Endothelial cell of umbilical vein (primary cell): ENCODE results near the gene FTHL17. TPM values are rescaled to one million over a fixed set of nuclear protein-coding genes. Genes with fewer than 3 reads are reported as not detected.
A peak's percentile ranks its signal among the peaks of the same experiment; 100 is the strongest.

Experiments used
- BruUV-seq: library from RNA; stranded (reverse); fragments of 400-500 nt; replicated peaks from 2 replicates; lab custom pipeline; 2021; lab: Mats Ljungman, UMichigan
- CTCF ChIA-PET: fragments of 300-600, 350-600 bp; sonication (Branson Sonifier 250); formaldehyde crosslinking; loops from one replicate; lab custom pipeline; 2021; ENCODE audit warnings: antibody characterized with exemption, inconsistent platforms; lab: Charles Lee
- POLR2A ChIA-PET: fragments of 300-600, 350-600 bp; sonication (Branson Sonifier 250); formaldehyde crosslinking; loops from one replicate; lab custom pipeline; 2021; ENCODE audit warnings: antibody characterized with exemption, inconsistent platforms; lab: Charles Lee
- DNase-seq: peaks from one replicate; pipeline ENCODE4 v3.0.0-alpha.2; 2011; ENCODE audit warnings: low read depth, low spot score
- FAIRE-seq: peaks from 2 replicates; lab custom pipeline; 2011; peaks lifted over from hg19 to GRCh38; lab: Jason Lieb, UNC
- H2AFZ ChIP-seq: 2 replicates; pipeline ENCODE4 v1.6.0; 2012; ENCODE audit warnings: low read depth, low read length, control low read depth, inconsistent platforms
- H3K27ac ChIP-seq: 2 replicates; pipeline ENCODE4 v1.5.1; 2011; ENCODE audit warnings: low read depth, mild to moderate bottlenecking, control low read depth, low read length, moderate library complexity; ENCODE audit not compliant: insufficient read depth
- H3K27me3 ChIP-seq, 2 experiments: 2 replicates each; pipeline versions ENCODE4 v1.6.0 to v1.6.1; 2011; ENCODE audit warnings: low read length in 2 of 2, mixed read lengths in 1 of 2; ENCODE audit not compliant: control insufficient read depth in 2 of 2, insufficient read depth in 2 of 2
- H3K36me3 ChIP-seq, 2 experiments: 2 replicates in 1 of 2; 3 replicates in 1 of 2; pipeline ENCODE4 v1.5.1; 2011; ENCODE audit warnings: low read length in 2 of 2, mild to moderate bottlenecking in 1 of 2, moderate library complexity in 1 of 2; ENCODE audit not compliant: control insufficient read depth in 2 of 2, insufficient read depth in 2 of 2; ENCODE audit errors: extremely low read depth in 1 of 2
- H3K4me1 ChIP-seq: 3 replicates; pipeline ENCODE4 v1.5.1; 2011; ENCODE audit warnings: mild to moderate bottlenecking, low read length; ENCODE audit not compliant: control insufficient read depth, insufficient read depth; ENCODE audit errors: extremely low read depth
- H3K4me2 ChIP-seq: 2 replicates; pipeline ENCODE4 v1.6.1; 2011; ENCODE audit warnings: low read length, control low read depth, mixed read lengths; ENCODE audit not compliant: insufficient read depth
- H3K4me3 ChIP-seq, 3 experiments: fragments of 200-600 bp in 1 of 3; sonication (generic), shearing (Covaris generic) in 1 of 3; replicated peaks in 1 of 3; 2 replicates each; pipeline ENCODE4 v1.5.1; 2011 to 2016; ENCODE audit warnings: control low read depth in 3 of 3, low read length in 3 of 3, mild to moderate bottlenecking in 2 of 3, inconsistent platforms in 1 of 3, low read depth in 1 of 3, moderate library complexity in 1 of 3; ENCODE audit not compliant: insufficient read depth in 1 of 3
- H3K79me2 ChIP-seq: 2 replicates; pipeline ENCODE4 v1.6.0; 2012; ENCODE audit warnings: low read length, inconsistent platforms; ENCODE audit not compliant: control insufficient read depth, insufficient read depth
- H3K9ac ChIP-seq: replicated peaks from 2 replicates; pipeline ENCODE3; 2011; ENCODE audit warnings: low read length, control low read depth; ENCODE audit not compliant: insufficient read depth; ENCODE audit errors: extremely low read depth
- H3K9me1 ChIP-seq: replicated peaks from 3 replicates; pipeline ENCODE4 v1.6.0; 2011; ENCODE audit warnings: mild to moderate bottlenecking, low read length; ENCODE audit not compliant: control insufficient read depth, insufficient read depth; ENCODE audit errors: extremely low read depth
- H3K9me3 ChIP-seq: replicated peaks from 2 replicates; pipeline ENCODE4 v1.5.1; 2012; ENCODE audit warnings: low read length, inconsistent platforms; ENCODE audit not compliant: control insufficient read depth, insufficient read depth
- H4K20me1 ChIP-seq: replicated peaks from 2 replicates; pipeline ENCODE3; 2011; ENCODE audit warnings: mild to moderate bottlenecking, low read length; ENCODE audit not compliant: control insufficient read depth, insufficient read depth; ENCODE audit errors: extremely low read depth
- EZH2 ChIP-seq: IDR thresholded peaks from 2 replicates; pipeline ENCODE4 v1.6.1; 2012; ENCODE audit warnings: borderline replicate concordance, low read depth, mild to moderate bottlenecking, moderate library complexity, low read length, inconsistent platforms; ENCODE audit not compliant: severe bottlenecking
- POLR2AphosphoS5 ChIP-seq: IDR thresholded peaks from 2 replicates; pipeline ENCODE4 v1.6.1; 2012; ENCODE audit warnings: low read depth, mild to moderate bottlenecking, control low read depth, low read length, moderate library complexity; ENCODE audit not compliant: insufficient read depth
- dilution Hi-C: fragments of 300-500 bp; cut with MboI; formaldehyde crosslinking; loops from one replicate; pipeline ENCODE4 v1.15.0; 2019; ENCODE audit warnings: low sequenced_read_pairs; ENCODE audit not compliant: extremely low pct_ligation_motif_present
- intact Hi-C: fragments of 100-400 bp; cut with micrococcal nuclease; formaldehyde crosslinking; loops from one replicate; pipeline ENCODE4 v1.10.0; 2022
- polyA plus RNA-seq, 4 experiments: library from polyadenylated mRNA; depleted of rRNA in 3 of 4; stranded (reverse) in 3 of 4; unstranded in 1 of 4; fragments of >200 nt; gene quantifications; 2 replicates each; pipeline versions ENCODE4 v1.2.1 to v1.2.3, GENCODE V29; 2011 to 2012; ENCODE audit warnings: missing spikeins in 1 of 4
- total RNA-seq: library from RNA; stranded (reverse); gene quantifications from 2 replicates; pipeline ENCODE4 v1.2.3, GENCODE V29; 2021
- TF ChIP-seq, protein P1 (sequence below), 2 donors: IDR thresholded peaks; 1 replicate in 1 of 2; 2 replicates in 1 of 2; pipeline ENCODE4 v1.5.1; 2011; ENCODE audit warnings: low read length in 2 of 2, mild to moderate bottlenecking in 2 of 2, moderate library complexity in 2 of 2, control low read depth in 1 of 2, inconsistent platforms in 1 of 2, low read depth in 1 of 2; ENCODE audit not compliant: insufficient read depth in 1 of 2; ENCODE audit errors: extremely low read depth in 1 of 2

Gene FTHL17
- total and polyA plus RNA-seq, 2 donors (not counting 3 experiments of a cell fraction or from before 2014, with no cell fraction given) = not detected

DNA sequence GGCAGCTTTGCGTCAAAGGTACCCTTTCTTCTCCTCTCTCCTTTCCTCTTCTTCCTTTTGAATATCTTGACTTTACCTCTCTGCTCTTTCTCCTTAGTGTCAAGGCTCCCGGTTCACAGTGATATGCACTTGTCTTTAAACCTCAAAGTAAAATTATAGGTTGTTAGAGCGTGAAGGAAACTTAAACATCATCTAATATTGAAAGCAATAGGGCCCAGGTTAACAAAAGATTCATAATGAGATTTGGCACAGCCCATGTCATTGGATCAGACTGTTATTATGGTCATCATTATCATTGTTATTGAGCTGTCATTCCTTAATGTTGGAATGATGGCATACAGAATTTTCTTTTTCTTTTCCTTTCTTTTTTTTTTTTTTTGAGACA, 32.5 kb downstream of the FTHL17 start:
- dilution Hi-C loops (no loop called here), intact Hi-C loops (loop anchor here (1.0 to 5.0 kb wide), 5 partner anchors 169 to 619 kb away; no protein-coding TSS in a partner anchor)
- H3K4me3 ChIP-seq = no peak overlapping the region
- BruUV-seq = no TSS peak
- H3K9ac ChIP-seq = no peak overlapping the region
- DNase-seq (no peak), FAIRE-seq (no peak)
- H3K4me2 ChIP-seq = no peak overlapping the region
- peaks cover 2% of the 10 kb centered on the region for H3K4me1 ChIP-seq
- CTCF ChIA-PET = interaction anchor here (0.6 to 6.3 kb wide), 17 partner anchors 8 to 620 kb away, joined by 3 to 92 read pairs (median 4); no protein-coding TSS in a partner anchor
- H3K79me2 ChIP-seq = no peaks in the 10 kb centered on the region
- H3K27me3 ChIP-seq = no peaks in the 10 kb centered on the region
- H3K9me3 ChIP-seq = no peaks in the 10 kb centered on the region
- no peak overlapping the region for H2AFZ ChIP-seq
- no peaks in the 10 kb centered on the region for H3K36me3 ChIP-seq
- no peak overlapping the region for H3K27ac ChIP-seq
- no peaks in the 10 kb centered on the region for H4K20me1 ChIP-seq
- TF ChIP-seq POLR2AphosphoS5 = no peak
- POLR2A ChIA-PET = no interaction called here
- H3K9me1 ChIP-seq = no peaks in the 10 kb centered on the region

DNA sequence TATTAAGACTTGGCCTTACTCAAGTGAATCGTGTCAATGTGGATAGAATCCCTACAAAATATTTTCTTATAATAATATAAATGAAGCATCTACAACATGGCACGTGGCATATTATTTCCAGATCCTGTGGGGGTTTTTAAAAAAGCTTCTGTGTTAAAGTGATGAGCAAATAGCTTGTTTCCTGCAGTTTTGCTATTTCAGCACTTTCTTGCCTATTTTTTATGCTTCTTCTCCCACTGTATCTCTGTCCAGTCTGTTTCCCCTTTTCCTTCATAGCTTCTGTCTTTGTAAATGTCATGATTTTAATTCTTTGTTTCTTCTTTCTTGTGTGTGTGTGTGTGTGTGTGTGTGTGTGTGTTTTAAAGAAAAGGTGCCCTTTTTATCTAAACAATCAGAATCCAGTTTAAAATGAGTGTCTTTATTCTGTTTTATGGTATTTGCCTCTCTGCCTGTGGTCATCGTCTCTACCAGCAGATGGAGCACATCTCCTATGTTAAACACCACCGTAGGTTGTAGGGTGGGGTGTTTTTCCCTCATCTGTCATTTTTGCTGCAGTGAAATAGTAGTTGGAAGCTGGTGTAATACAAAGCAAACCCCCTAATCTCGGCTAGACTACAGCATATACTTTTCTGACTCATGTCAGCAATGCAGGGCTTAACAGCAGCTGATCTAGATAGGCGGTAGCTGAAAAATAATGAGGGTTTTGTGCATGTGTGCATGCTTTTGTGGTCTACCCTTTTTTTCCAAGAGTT, 33.1 kb downstream of the FTHL17 start:
- BruUV-seq = no TSS peak
- no peaks in the 10 kb centered on the region for H3K27me3 ChIP-seq
- no peak for TF ChIP-seq EZH2
- TF ChIP-seq, protein P1, sequence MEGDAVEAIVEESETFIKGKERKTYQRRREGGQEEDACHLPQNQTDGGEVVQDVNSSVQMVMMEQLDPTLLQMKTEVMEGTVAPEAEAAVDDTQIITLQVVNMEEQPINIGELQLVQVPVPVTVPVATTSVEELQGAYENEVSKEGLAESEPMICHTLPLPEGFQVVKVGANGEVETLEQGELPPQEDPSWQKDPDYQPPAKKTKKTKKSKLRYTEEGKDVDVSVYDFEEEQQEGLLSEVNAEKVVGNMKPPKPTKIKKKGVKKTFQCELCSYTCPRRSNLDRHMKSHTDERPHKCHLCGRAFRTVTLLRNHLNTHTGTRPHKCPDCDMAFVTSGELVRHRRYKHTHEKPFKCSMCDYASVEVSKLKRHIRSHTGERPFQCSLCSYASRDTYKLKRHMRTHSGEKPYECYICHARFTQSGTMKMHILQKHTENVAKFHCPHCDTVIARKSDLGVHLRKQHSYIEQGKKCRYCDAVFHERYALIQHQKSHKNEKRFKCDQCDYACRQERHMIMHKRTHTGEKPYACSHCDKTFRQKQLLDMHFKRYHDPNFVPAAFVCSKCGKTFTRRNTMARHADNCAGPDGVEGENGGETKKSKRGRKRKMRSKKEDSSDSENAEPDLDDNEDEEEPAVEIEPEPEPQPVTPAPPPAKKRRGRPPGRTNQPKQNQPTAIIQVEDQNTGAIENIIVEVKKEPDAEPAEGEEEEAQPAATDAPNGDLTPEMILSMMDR (IDR thresholded peaks at IDR 0.05; ENCODE audit: extremely low read depth in 1 of 2, insufficient read depth in 1 of 2, low read depth in 1 of 2, low read length in 2 of 2) = peak; percentile 41 to 51
- H3K9me1 ChIP-seq = no peaks in the 10 kb centered on the region
- dilution Hi-C loops (no loop called here), intact Hi-C loops (loop anchor here (1.0 to 5.0 kb wide), 5 partner anchors 170 to 620 kb away; no protein-coding TSS in a partner anchor)
- H3K27ac ChIP-seq = no peak overlapping the region
- no peaks in the 10 kb centered on the region for H3K36me3 ChIP-seq
- H2AFZ ChIP-seq = no peak overlapping the region
- POLR2A ChIA-PET = no interaction called here
- peak; percentile 24 for DNase-seq
- peaks cover 2% of the 10 kb centered on the region for H3K4me1 ChIP-seq
- peak; percentile 88 for FAIRE-seq
- H3K4me2 ChIP-seq = no peak overlapping the region
- no peak overlapping the region for H3K9ac ChIP-seq
- H3K4me3 ChIP-seq = no peak overlapping the region
- no peaks in the 10 kb centered on the region for H3K79me2 ChIP-seq
- no peaks in the 10 kb centered on the region for H4K20me1 ChIP-seq
- CTCF ChIA-PET = interaction anchor here (0.6 to 6.3 kb wide), 23 partner anchors 9 to 668 kb away, joined by 3 to 92 read pairs (median 4); no protein-coding TSS in a partner anchor
- H3K9me3 ChIP-seq = no peaks in the 10 kb centered on the region
